Measurements from ENCODE around the gene WDR26. TPM values are rescaled to one million over a fixed set of nuclear protein-coding genes. Genes with fewer than 3 reads are reported as not detected.
"Not testable (repeated sequence)": the region's sequence is repeated elsewhere in the genome, so short reads cannot be mapped to it uniquely, and the experiment has no call there.

WDR26 gene
- total RNA-seq, 3 donors from 2014 or later = 88.5 to 108 (median 108) TPM

GRCh38 chr1:224353975-224354925 lies 80.3 kb downstream of the WDR26 start:
- peaks cover 7% of the 10 kb centered on the region in 2 donors for H3K4me1 ChIP-seq
- DNase-seq (ENCODE audit: low spot score in 2 of 2) = no peak
- no peak overlapping the region for H3K27ac ChIP-seq
- H3K27me3 ChIP-seq = no peaks in the 10 kb centered on the region
- TF ChIP-seq POLR2A (IDR thresholded peaks at IDR 0.05) (no peak), POLR2AphosphoS5 (IDR thresholded peaks at IDR 0.05) (no peak), CTCF (IDR thresholded peaks at IDR 0.05) (no peak)
- intact Hi-C loops (cut with DNase I; ENCODE audit: low total_unique reads) = no loop called here
- no peaks in the 10 kb centered on the region for H3K36me3 ChIP-seq
- no peaks in the 10 kb centered on the region for H3K9me3 ChIP-seq
- no peak overlapping the region for H3K4me3 ChIP-seq

GRCh38 chr1:224352436-224353085 lies 82.0 kb downstream of the WDR26 start:
- DNase-seq (ENCODE audit: low spot score in 2 of 2); H3K4me1 ChIP-seq; H3K27me3 ChIP-seq; intact Hi-C loops (cut with DNase I; ENCODE audit: low total_unique reads); H3K27ac ChIP-seq; H3K4me3 ChIP-seq; H3K36me3 ChIP-seq; H3K9me3 ChIP-seq: not testable (repeated sequence)

- H3K4me1 ChIP-seq; intact Hi-C loops (cut with DNase I; ENCODE audit: low total_unique reads); H3K9me3 ChIP-seq; H3K27ac ChIP-seq; H3K36me3 ChIP-seq; DNase-seq (ENCODE audit: low spot score in 2 of 2); H3K4me3 ChIP-seq; H3K27me3 ChIP-seq: not testable (repeated sequence)
Observed at GRCh38 chr1:224349716-224350115, 84.9 kb downstream of the WDR26 start.

GRCh38 chr1:224348137-224348536 lies 86.5 kb downstream of the WDR26 start:
- no peaks in the 10 kb centered on the region for H3K27me3 ChIP-seq
- TF ChIP-seq CTCF (IDR thresholded peaks at IDR 0.05) (no peak), POLR2AphosphoS5 (IDR thresholded peaks at IDR 0.05) (no peak), POLR2A (IDR thresholded peaks at IDR 0.05) (no peak)
- H3K36me3 ChIP-seq = no peaks in the 10 kb centered on the region
- no peak for DNase-seq (ENCODE audit: low spot score in 2 of 2)
- peaks cover 14 to 21% of the 10 kb centered on the region in 2 donors for H3K9me3 ChIP-seq
- no peak overlapping the region for H3K27ac ChIP-seq
- no peaks in the 10 kb centered on the region for H3K4me1 ChIP-seq
- intact Hi-C loops (cut with DNase I; ENCODE audit: low total_unique reads) = no loop called here
- H3K4me3 ChIP-seq = no peak overlapping the region

- Histone ChIP-seq H3K4me3 (no peak overlapping the region), H3K9me3 (peaks cover 17 to 23% of the 10 kb centered on the region in 2 donors), H3K36me3 (no peaks in the 10 kb centered on the region), H3K27me3 (no peaks in the 10 kb centered on the region), H3K27ac (no peak overlapping the region), H3K4me1 (no peaks in the 10 kb centered on the region)
- TF ChIP-seq POLR2AphosphoS5 (IDR thresholded peaks at IDR 0.05) (no peak), POLR2A (IDR thresholded peaks at IDR 0.05) (no peak)
- no peak for DNase-seq (ENCODE audit: low spot score in 2 of 2)
- intact Hi-C loops (cut with DNase I; ENCODE audit: low total_unique reads) = no loop called here
Observed at GRCh38 chr1:224343679-224344078, 90.9 kb downstream of the WDR26 start.

- Histone ChIP-seq H3K4me3 (peak overlapping the region; percentile 38 to 60 (median 53)), H3K9me3 (peaks cover 17 to 23% of the 10 kb centered on the region in 2 donors)
- intact Hi-C loops (cut with DNase I; ENCODE audit: low total_unique reads); H3K4me1 ChIP-seq; H3K27ac ChIP-seq; H3K27me3 ChIP-seq; H3K36me3 ChIP-seq; DNase-seq (ENCODE audit: low spot score in 2 of 2): not testable (repeated sequence)
Observed at GRCh38 chr1:224340453-224341384, 93.9 kb downstream of the WDR26 start.

All from breast epithelium (tissue), 4 donors.